Muscle of leg (tissue), 16 donors: ENCODE measurements around the gene ZNF496. TPM values are rescaled to one million over a fixed set of nuclear protein-coding genes. Genes with fewer than 3 reads are reported as not detected.
A peak's percentile ranks its signal among the peaks of the same experiment; 100 is the strongest.
"Not testable (repeated sequence)": the region's sequence is repeated elsewhere in the genome, so short reads cannot be mapped to it uniquely, and the experiment has no call there.

ENCODE experiments used
- DNase-seq: peaks from one replicate; pipeline ENCODE4 v3.0.0; 2013
- H3K27ac ChIP-seq: one replicate; pipeline ENCODE4 v1.5.1; 2013; ENCODE audit warnings: mild to moderate bottlenecking, low read length, control low read depth
- H3K27me3 ChIP-seq: one replicate; pipeline ENCODE4 v1.6.1; 2013; ENCODE audit warnings: low read length; ENCODE audit not compliant: control insufficient read depth, insufficient read depth
- H3K36me3 ChIP-seq: one replicate; pipeline ENCODE4 v1.6.1; 2013; ENCODE audit warnings: low read length; ENCODE audit not compliant: control insufficient read depth, insufficient read depth
- H3K4me1 ChIP-seq: one replicate; pipeline ENCODE4 v1.6.1; 2013; ENCODE audit warnings: low read length; ENCODE audit not compliant: control insufficient read depth, insufficient read depth
- H3K4me3 ChIP-seq: one replicate; pipeline ENCODE4 v1.5.1; 2013; ENCODE audit warnings: low read length, control low read depth
- H3K9me3 ChIP-seq: replicated peaks from 2 replicates; pipeline ENCODE4 v1.6.1; 2013; ENCODE audit warnings: low read depth, low read length; ENCODE audit not compliant: control insufficient read depth
- WGBS: methylation state at CpG from one replicate; pipeline ENCODE4 v1.1.5; 2013; ENCODE audit warnings: missing lambda C conversion rate; ENCODE audit not compliant: insufficient coverage; 5-methylcytosine and 5-hydroxymethylcytosine counted together
- long read RNA-seq, 11 donors: transcript quantifications; one replicate each; lab custom pipeline, GENCODE V29; 2026
- polyA plus RNA-seq, 8 donors: library from polyadenylated mRNA; unstranded; fragments of 120-200 nt; gene quantifications; one replicate each; pipeline versions ENCODE4 v1.2.1 to v1.2.3, GENCODE V29; 2013; ENCODE audit warnings: inconsistent platforms in 1 of 8, low replicate concordance in 1 of 8; ENCODE audit not compliant: insufficient read length in 8 of 8, insufficient read depth in 1 of 8
- total RNA-seq: library from RNA; stranded (reverse); fragments of 120-200 nt; gene quantifications from one replicate; pipeline ENCODE4 v1.2.4, GENCODE V29; 2013

The ZNF496 gene
- total RNA-seq (21.4 TPM), polyA plus RNA-seq (10 to 100 TPM; 28.2 to 34.0 (median 29.8) TPM)
- long read RNA-seq, donor 1, full-length matches to known transcripts = 3 of 3 reads
- long read RNA-seq, donor 1, partial matches to known transcripts = 0 of 3 reads
- long read RNA-seq, donor 1, other reads (novel, unspliced or antisense) = 0 of 3 reads
- long read RNA-seq, donor 2 = 0 reads
- long read RNA-seq, donor 3, full-length matches to known transcripts = 4 of 10 reads
- long read RNA-seq, donor 3, partial matches to known transcripts = 6 of 10 reads
- long read RNA-seq, donor 3, other reads (novel, unspliced or antisense) = 0 of 10 reads
- long read RNA-seq, donor 4, partial matches to known transcripts = 0 of 3 reads
- long read RNA-seq, donor 4, other reads (novel, unspliced or antisense) = 0 of 3 reads
- long read RNA-seq, donor 5, full-length matches to known transcripts = 7 of 12 reads
- long read RNA-seq, donor 5, partial matches to known transcripts = 5 of 12 reads
- long read RNA-seq, donor 5, other reads (novel, unspliced or antisense) = 0 of 12 reads
- long read RNA-seq, donor 6, full-length matches to known transcripts = 5 of 11 reads
- long read RNA-seq, donor 6, partial matches to known transcripts = 0 of 11 reads
- long read RNA-seq, donor 6, other reads (novel, unspliced or antisense) = 6 of 11 reads
- long read RNA-seq, donor 7, full-length matches to known transcripts = 4 of 4 reads
- long read RNA-seq, donor 7, partial matches to known transcripts = 0 of 4 reads
- long read RNA-seq, donor 7, other reads (novel, unspliced or antisense) = 0 of 4 reads
- long read RNA-seq, donor 8, full-length matches to known transcripts = 1 of 1 reads
- long read RNA-seq, donor 8, partial matches to known transcripts = 0 of 1 reads
- long read RNA-seq, donor 8, other reads (novel, unspliced or antisense) = 0 of 1 reads
- long read RNA-seq, donor 9, partial matches to known transcripts = 5 of 6 reads
- long read RNA-seq, donor 9, other reads (novel, unspliced or antisense) = 0 of 6 reads
- long read RNA-seq, donor 10, full-length matches to known transcripts = 2 of 24 reads
- long read RNA-seq, donor 10, partial matches to known transcripts = 22 of 24 reads
- long read RNA-seq, donor 10, other reads (novel, unspliced or antisense) = 0 of 24 reads
- long read RNA-seq, donor 11, partial matches to known transcripts = 0 of 1 reads
- long read RNA-seq, donor 11, other reads (novel, unspliced or antisense) = 0 of 1 reads

GRCh38 chr1:247331525-247332214 lies at the start of gene ZNF496:
ZNF496 (minus strand) TSS chr1:247331867; CDS start chr1:247329578, 2,289 bp downstream.
- H3K27me3 ChIP-seq = no peaks in the 10 kb centered on the region
- peaks cover 46% of the 10 kb centered on the region for H3K4me1 ChIP-seq
- DNase-seq = peak; percentile 96
- H3K27ac ChIP-seq = peak within 1 kb of the TSS; percentile 95
- under 1% methylated on average over 82 of the region's 93 CpGs for WGBS
- peak within 1 kb of the TSS; percentile 98 for H3K4me3 ChIP-seq
- H3K9me3 ChIP-seq = no peaks in the 10 kb centered on the region
- peaks cover 46% of the 10 kb centered on the region for H3K36me3 ChIP-seq

- no peaks in the 10 kb centered on the region for H3K36me3 ChIP-seq
- no peak overlapping the region for H3K27ac ChIP-seq
- H3K4me1 ChIP-seq = no peaks in the 10 kb centered on the region
- H3K4me3 ChIP-seq = no peak overlapping the region
- 80% methylated on average over 19 of the region's 20 CpGs for WGBS
- no peaks in the 10 kb centered on the region for H3K9me3 ChIP-seq
- H3K27me3 ChIP-seq = peaks cover 12% of the 10 kb centered on the region
- DNase-seq = no peak
Observed at GRCh38 chr1:247378334-247379073, 46.8 kb upstream of the ZNF496 start.

- DNase-seq, H3K4me3 ChIP-seq, H3K27ac ChIP-seq, H3K4me1 ChIP-seq, H3K36me3 ChIP-seq, H3K9me3 ChIP-seq: not testable (repeated sequence)
- H3K27me3 ChIP-seq = peaks cover 12% of the 10 kb centered on the region
- 46% methylated on average over 4 of the region's 7 CpGs for whole genome bisulfite sequencing
Observed at GRCh38 chr1:247377656-247378055, 46.0 kb upstream of the ZNF496 start.

GRCh38 chr1:247376659-247377058 lies 45.0 kb upstream of the ZNF496 start:
- no peak overlapping the region for H3K4me3 ChIP-seq
- no peaks in the 10 kb centered on the region for H3K4me1 ChIP-seq
- H3K36me3 ChIP-seq = no peaks in the 10 kb centered on the region
- DNase-seq = no peak
- H3K27me3 ChIP-seq = peaks cover 12% of the 10 kb centered on the region
- WGBS = no CpG with 5 or more reads among the region's 7 CpGs
- no peaks in the 10 kb centered on the region for H3K9me3 ChIP-seq
- no peak overlapping the region for H3K27ac ChIP-seq

GRCh38 chr1:247375747-247376146 lies 44.1 kb upstream of the ZNF496 start:
- 64% methylated on average over 9 of the region's 14 CpGs for WGBS
- Histone ChIP-seq H3K27me3 (peaks cover 12% of the 10 kb centered on the region), H3K4me3 (no peak overlapping the region), H3K27ac (no peak overlapping the region), H3K9me3 (no peaks in the 10 kb centered on the region), H3K4me1 (no peaks in the 10 kb centered on the region), H3K36me3 (no peaks in the 10 kb centered on the region)
- DNase-seq = no peak

GRCh38 chr1:247374651-247375334 lies 43.1 kb upstream of the ZNF496 start:
- H3K27me3 ChIP-seq = peaks cover 12% of the 10 kb centered on the region
- H3K4me1 ChIP-seq, H3K36me3 ChIP-seq, DNase-seq, H3K27ac ChIP-seq, H3K9me3 ChIP-seq, H3K4me3 ChIP-seq: not testable (repeated sequence)
- WGBS = 100% methylated on average over 3 of the region's 8 CpGs

GRCh38 chr1:247373721-247374141 lies 42.1 kb upstream of the ZNF496 start:
- Histone ChIP-seq H3K9me3 (no peaks in the 10 kb centered on the region), H3K4me1 (no peaks in the 10 kb centered on the region), H3K27ac (no peak overlapping the region), H3K36me3 (no peaks in the 10 kb centered on the region), H3K4me3 (no peak overlapping the region), H3K27me3 (peaks cover 12% of the 10 kb centered on the region)
- 20% methylated on average over 24 of the region's 26 CpGs for WGBS
- DNase-seq = peak; percentile 67

GRCh38 chr1:247371801-247372259 lies 40.2 kb upstream of the ZNF496 start:
- WGBS = 90% methylated on average over 12 of the region's 16 CpGs
- no peaks in the 10 kb centered on the region for H3K36me3 ChIP-seq
- H3K4me1 ChIP-seq = no peaks in the 10 kb centered on the region
- peaks cover 10% of the 10 kb centered on the region for H3K27me3 ChIP-seq
- no peak overlapping the region for H3K27ac ChIP-seq
- no peak for DNase-seq
- no peak overlapping the region for H3K4me3 ChIP-seq
- H3K9me3 ChIP-seq = no peaks in the 10 kb centered on the region
